Measurements from ENCODE around the gene KRT17. TPM values are rescaled to one million over a fixed set of nuclear protein-coding genes. Genes with fewer than 3 reads are reported as not detected.
A peak's percentile ranks its signal among the peaks of the same experiment; 100 is the strongest.

Gene KRT17
- total RNA-seq, 1 experiment from 2014 or later = 1.5 TPM

- ChIA-PET POLR2A (no interaction called here), CTCF (interaction anchor here (0.6 to 16.2 kb wide), 9 partner anchors 8 to 113 kb away, joined by 3 to 319 read pairs (median 9); no protein-coding TSS in a partner anchor)
- no peak for TF ChIP-seq MAX (CRISPR knock-in tag; IDR thresholded peaks at IDR 0.05)
- 0 out of 2 replicates have a peak, but pooled peaks have one; percentile 19 for TF ChIP-seq SMAD3 (CRISPR knock-in tag; IDR thresholded peaks at IDR 0.05; ENCODE audit: borderline replicate concordance)
- no peak for TF ChIP-seq MXD4 (CRISPR knock-in tag; IDR thresholded peaks at IDR 0.05; ENCODE audit: borderline replicate concordance)
- TF ChIP-seq NR2C2 (CRISPR knock-in tag; IDR thresholded peaks at IDR 0.05) = no peak
- no peaks in the 10 kb centered on the region for H3K27me3 Mint-ChIP-seq (ENCODE audit: low read depth)
- H3K4me3 Mint-ChIP-seq = no peak overlapping the region
- no peak overlapping the region; the same call in 1 of the 2 replicates for H3K27ac Mint-ChIP-seq
- ATAC-seq (peak; percentile 9), DNase-seq (ENCODE audit: low spot score) (no peak)
- no peaks in the 10 kb centered on the region for H3K36me3 Mint-ChIP-seq
- H3K4me1 Mint-ChIP-seq = peaks cover 11% of the 10 kb centered on the region
- no peaks in the 10 kb centered on the region for H3K9me3 Mint-ChIP-seq
Observed at GRCh38 chr17:41654678-41655607, 30.6 kb upstream of the KRT17 start.

- H3K4me3 Mint-ChIP-seq = no peak overlapping the region
- TF ChIP-seq IRF2 (CRISPR knock-in tag; IDR thresholded peaks at IDR 0.05; ENCODE audit: borderline replicate concordance, low read depth) (no peak), ARID4B (CRISPR knock-in tag; IDR thresholded peaks at IDR 0.05; ENCODE audit: borderline replicate concordance) (no peak), PRDM15 (CRISPR knock-in tag; IDR thresholded peaks at IDR 0.05) (no peak), MYBL2 (CRISPR knock-in tag; IDR thresholded peaks at IDR 0.05) (no peak), SMAD4 (CRISPR knock-in tag; IDR thresholded peaks at IDR 0.05) (no peak), E2F1 (CRISPR knock-in tag; IDR thresholded peaks at IDR 0.05) (no peak), FOXJ3 (CRISPR knock-in tag; IDR thresholded peaks at IDR 0.05; ENCODE audit: borderline replicate concordance) (no peak), ZNF532 (CRISPR knock-in tag; IDR thresholded peaks at IDR 0.05; ENCODE audit: borderline replicate concordance) (no peak), ZBTB43 (CRISPR knock-in tag; IDR thresholded peaks at IDR 0.05) (no peak)
- H3K4me1 Mint-ChIP-seq = peaks cover 9% of the 10 kb centered on the region
- H3K27me3 Mint-ChIP-seq (ENCODE audit: low read depth) = no peaks in the 10 kb centered on the region
- H3K27ac Mint-ChIP-seq = no peak overlapping the region
- H3K9me3 Mint-ChIP-seq = no peaks in the 10 kb centered on the region
- ChIA-PET POLR2A (no interaction called here), CTCF (interaction anchor here (0.6 to 16.2 kb wide), 8 partner anchors 9 to 103 kb away, joined by 3 to 319 read pairs (median 7); no protein-coding TSS in a partner anchor)
- H3K36me3 Mint-ChIP-seq = no peaks in the 10 kb centered on the region
- DNase-seq (ENCODE audit: low spot score) (no peak), ATAC-seq (no peak)
Observed at GRCh38 chr17:41653892-41654677, 29.7 kb upstream of the KRT17 start.

Measured in WTC11 (cell line).